IMR-90 (cell line): Measurements from ENCODE around the gene NUBP2. TPM values are rescaled to one million over a fixed set of nuclear protein-coding genes. Genes with fewer than 3 reads are reported as not detected.

Experiments used
- ATAC-seq: fragments of 200-7000 bp; cut with Tn5 transposase; 2 replicates; pipeline ENCODE4 v1.9.1; 2020; ENCODE audit warnings: low read depth, mild to moderate bottlenecking, moderate library complexity
- BruUV-seq: library from RNA; stranded (reverse); fragments of 400-500 nt; replicated peaks from 2 replicates; lab custom pipeline; 2021; lab: Mats Ljungman, UMichigan
- CTCF ChIA-PET: fragments of 300-600 bp; formaldehyde crosslinking; extraction: SDS; loops from one replicate; lab custom pipeline; 2021; ENCODE audit warnings: antibody characterized with exemption; lab: Yijun Ruan, JAX
- POLR2A ChIA-PET: fragments of 300-600 bp; sonication (Branson Sonifier 250); formaldehyde crosslinking; loops from one replicate; lab custom pipeline; 2022; ENCODE audit warnings: antibody characterized with exemption; ENCODE audit not compliant: unreplicated experiment; lab: Charles Lee
- DNase-seq: peaks from one replicate; pipeline ENCODE4 v3.0.0; 2013
- H2AFZ ChIP-seq: replicated peaks from 2 replicates; pipeline ENCODE3; 2013; ENCODE audit warnings: low read length, mild to moderate bottlenecking; ENCODE audit not compliant: poor library complexity
- H2AK5ac ChIP-seq: 2 replicates; pipeline ENCODE4 v1.6.1; 2013; ENCODE audit warnings: low read depth, low read length, inconsistent platforms
- H2AK9ac ChIP-seq: replicated peaks from 2 replicates; pipeline ENCODE3; 2013; ENCODE audit warnings: mild to moderate bottlenecking, low read depth, low read length, moderate library complexity; ENCODE audit not compliant: poor library complexity
- H2BK120ac ChIP-seq: 2 replicates; pipeline ENCODE4 v1.6.1; 2013; ENCODE audit warnings: low read depth, low read length, inconsistent platforms
- H2BK15ac ChIP-seq: 3 replicates; pipeline ENCODE4 v1.6.1; 2013; ENCODE audit warnings: low read depth, low read length, inconsistent platforms
- H2BK20ac ChIP-seq: 2 replicates; pipeline ENCODE4 v1.6.1; 2013; ENCODE audit warnings: low read depth, mild to moderate bottlenecking, inconsistent platforms, low read length, moderate library complexity
- H2BK5ac ChIP-seq: 2 replicates; pipeline ENCODE4 v1.6.1; 2013; ENCODE audit warnings: mild to moderate bottlenecking, low read depth, low read length, inconsistent platforms; ENCODE audit not compliant: poor library complexity, severe bottlenecking
- H3K14ac ChIP-seq: replicated peaks from 2 replicates; pipeline ENCODE4 v1.6.1; 2013; ENCODE audit warnings: low read depth, low read length, inconsistent platforms
- H3K18ac ChIP-seq: 2 replicates; pipeline ENCODE4 v1.6.1; 2013; ENCODE audit warnings: low read depth, low read length, control low read depth
- H3K23ac ChIP-seq: 2 replicates; pipeline ENCODE4 v1.6.1; 2013; ENCODE audit warnings: low read depth, low read length, inconsistent platforms
- H3K27ac ChIP-seq: 2 replicates; pipeline ENCODE4 v1.5.1; 2013; ENCODE audit warnings: mild to moderate bottlenecking, control low read depth, low read length; ENCODE audit not compliant: insufficient read depth
- H3K27me3 ChIP-seq: 2 replicates; pipeline ENCODE4 v1.6.1; 2013; ENCODE audit warnings: low read length; ENCODE audit not compliant: control insufficient read depth, insufficient read depth
- H3K36me3 ChIP-seq: 2 replicates; pipeline ENCODE4 v1.6.1; 2013; ENCODE audit warnings: low read length, mixed read lengths; ENCODE audit not compliant: control insufficient read depth, insufficient read depth
- H3K4ac ChIP-seq: 2 replicates; pipeline ENCODE4 v1.6.1; 2013; ENCODE audit warnings: low read depth, low read length, inconsistent platforms
- H3K4me1 ChIP-seq: 2 replicates; pipeline ENCODE4 v1.6.1; 2013; ENCODE audit warnings: low read length, mixed read lengths; ENCODE audit not compliant: control insufficient read depth, insufficient read depth
- H3K4me2 ChIP-seq: 2 replicates; pipeline ENCODE4 v1.6.1; 2013; ENCODE audit warnings: low read depth, mild to moderate bottlenecking, control low read depth, low read length, moderate library complexity
- H3K4me3 ChIP-seq: 2 replicates; pipeline ENCODE4 v1.5.1; 2013; ENCODE audit warnings: low read depth, mild to moderate bottlenecking, control low read depth, low read length, moderate library complexity; ENCODE audit not compliant: insufficient read depth
- H3K56ac ChIP-seq: 2 replicates; pipeline ENCODE4 v1.6.1; 2013; ENCODE audit warnings: low read length, inconsistent platforms; ENCODE audit not compliant: insufficient read depth; ENCODE audit errors: extremely low read depth
- H3K79me1 ChIP-seq, 2 experiments: 2 replicates each; pipeline ENCODE4 v1.6.1; 2013; ENCODE audit warnings: low read length in 2 of 2, inconsistent platforms in 1 of 2, low read depth in 1 of 2
- H3K9ac ChIP-seq: 2 replicates; pipeline ENCODE4 v1.6.1; 2013; ENCODE audit warnings: low read depth, low read length, control low read depth
- H3K9me1 ChIP-seq: 2 replicates; pipeline ENCODE4 v1.6.1; 2013; ENCODE audit warnings: low read length, inconsistent platforms; ENCODE audit not compliant: insufficient read depth
- H3K9me3 ChIP-seq: 2 replicates; pipeline ENCODE4 v1.6.1; 2013; ENCODE audit warnings: low read length; ENCODE audit not compliant: control insufficient read depth, insufficient read depth
- H4K20me1 ChIP-seq: 2 replicates; pipeline ENCODE4 v1.6.1; 2013; ENCODE audit warnings: low read length, inconsistent platforms; ENCODE audit not compliant: insufficient read depth
- H4K5ac ChIP-seq: 2 replicates; pipeline ENCODE4 v1.6.1; 2013; ENCODE audit warnings: mild to moderate bottlenecking, low read depth, low read length, control low read depth
- H4K8ac ChIP-seq, 2 experiments: 2 replicates each; pipeline ENCODE4 v1.6.1; 2013; ENCODE audit warnings: low read depth in 2 of 2, low read length in 2 of 2, control low read depth in 1 of 2, inconsistent platforms in 1 of 2
- H4K91ac ChIP-seq: 2 replicates; pipeline ENCODE4 v1.6.1; 2013; ENCODE audit warnings: low read depth, low read length, inconsistent platforms; ENCODE audit not compliant: insufficient read depth
- BHLHE40 ChIP-seq: fragments of 150-350 bp; IDR thresholded peaks from 2 replicates; pipeline ENCODE4 v1.6.1; 2016; ENCODE audit warnings: mild to moderate bottlenecking, low read depth, low read length
- CEBPB ChIP-seq: IDR thresholded peaks from 2 replicates; pipeline ENCODE4 v1.6.1; 2012; ENCODE audit warnings: low read depth, low read length, improper control_type of control experiment
- CHD1 ChIP-seq: IDR thresholded peaks from 2 replicates; pipeline ENCODE4 v1.6.1; 2012; ENCODE audit warnings: low read depth, low read length, improper control_type of control experiment
- ELK1 ChIP-seq: fragments of 150-350 bp; IDR thresholded peaks from 2 replicates; pipeline ENCODE4 v1.6.1; 2016; ENCODE audit warnings: low read depth, mild to moderate bottlenecking, low read length, moderate library complexity, borderline replicate concordance
- FOS ChIP-seq: fragments of 150-350 bp; IDR thresholded peaks from 2 replicates; pipeline ENCODE4 v1.6.1; 2016; ENCODE audit warnings: low read depth, low read length
- MAFK ChIP-seq: IDR thresholded peaks from 2 replicates; pipeline ENCODE4 v1.6.1; 2012; ENCODE audit warnings: low read depth, low read length, improper control_type of control experiment
- MAZ ChIP-seq: IDR thresholded peaks from 2 replicates; pipeline ENCODE4 v1.6.1; 2012; ENCODE audit warnings: low read depth, mild to moderate bottlenecking, low read length, improper control_type of control experiment, moderate library complexity, borderline replicate concordance
- MXI1 ChIP-seq: IDR thresholded peaks from 2 replicates; pipeline ENCODE4 v1.6.1; 2012; ENCODE audit warnings: low read depth, mild to moderate bottlenecking, low read length, moderate library complexity, borderline replicate concordance
- NFE2L2 ChIP-seq: fragments of 150-350 bp; IDR thresholded peaks from 2 replicates; pipeline ENCODE4 v1.6.1; 2016; ENCODE audit warnings: low read depth, mild to moderate bottlenecking, low read length
- POLR2A ChIP-seq: IDR thresholded peaks from 2 replicates; pipeline ENCODE4 v1.6.1; 2012; ENCODE audit warnings: mild to moderate bottlenecking, low read depth, low read length
- RAD21 ChIP-seq: IDR thresholded peaks from 2 replicates; pipeline ENCODE4 v1.6.1; 2012; ENCODE audit warnings: low read length, improper control_type of control experiment
- RCOR1 ChIP-seq: IDR thresholded peaks from 2 replicates; pipeline ENCODE4 v1.6.1; 2012; ENCODE audit warnings: mild to moderate bottlenecking, low read length, improper control_type of control experiment; ENCODE audit not compliant: insufficient replicate concordance
- RFX5 ChIP-seq: IDR thresholded peaks from 2 replicates; pipeline ENCODE4 v1.8.0; 2012; ENCODE audit warnings: low read depth, mild to moderate bottlenecking, low read length, moderate library complexity
- SMC3 ChIP-seq: fragments of 150-350 bp; IDR thresholded peaks from 2 replicates; pipeline ENCODE4 v1.6.1; 2016; ENCODE audit warnings: low read depth, mild to moderate bottlenecking, antibody characterized with exemption, low read length, moderate library complexity
- USF2 ChIP-seq: fragments of 150-350 bp; IDR thresholded peaks from 2 replicates; pipeline ENCODE4 v1.6.1; 2017; ENCODE audit warnings: mild to moderate bottlenecking, antibody characterized with exemption, low read length, low read depth
- WGBS, 2 experiments: methylation state at CpG; one replicate each; pipeline versions ENCODE4 v1.1.5 to v1.1.7; 2013; ENCODE audit warnings: missing lambda C conversion rate in 2 of 2; ENCODE audit not compliant: insufficient read length in 1 of 2; ENCODE audit errors: extremely low coverage in 2 of 2; 5-methylcytosine and 5-hydroxymethylcytosine counted together
- dilution Hi-C: fragments of 300-500 bp; cut with HindIII; formaldehyde crosslinking; loops from one replicate; pipeline ENCODE4 v1.14.3; 2018; ENCODE audit warnings: low sequenced_read_pairs; ENCODE audit not compliant: unreplicated experiment
- in situ Hi-C: fragments of 300-500 bp; cut with MboI; formaldehyde crosslinking; loops from 3 replicates; pipeline ENCODE4 v1.14.3; 2019; ENCODE audit warnings: low sequenced_read_pairs, inconsistent platforms, mixed read lengths
- intact Hi-C: fragments of 100-400 bp; cut with micrococcal nuclease; formaldehyde crosslinking; loops from 2 replicates; pipeline ENCODE4 v1.10.0; 2022
- polyA plus RNA-seq, 3 experiments: library from polyadenylated mRNA; depleted of rRNA; stranded (reverse); fragments of >200 nt; gene quantifications; 2 replicates each; pipeline ENCODE4 v1.2.3, GENCODE V29; 2012; ENCODE audit warnings: low replicate concordance in 1 of 3
- total RNA-seq: library from RNA; depleted of rRNA; stranded (reverse); fragments of >200 nt; gene quantifications from 2 replicates; pipeline ENCODE4 v1.2.3, GENCODE V29; 2012

NUBP2 gene
- total and polyA plus RNA-seq, 2 of the 4 experiments (the other 2 are of a cell fraction), result 62.6 to 131 TPM

DNA sequence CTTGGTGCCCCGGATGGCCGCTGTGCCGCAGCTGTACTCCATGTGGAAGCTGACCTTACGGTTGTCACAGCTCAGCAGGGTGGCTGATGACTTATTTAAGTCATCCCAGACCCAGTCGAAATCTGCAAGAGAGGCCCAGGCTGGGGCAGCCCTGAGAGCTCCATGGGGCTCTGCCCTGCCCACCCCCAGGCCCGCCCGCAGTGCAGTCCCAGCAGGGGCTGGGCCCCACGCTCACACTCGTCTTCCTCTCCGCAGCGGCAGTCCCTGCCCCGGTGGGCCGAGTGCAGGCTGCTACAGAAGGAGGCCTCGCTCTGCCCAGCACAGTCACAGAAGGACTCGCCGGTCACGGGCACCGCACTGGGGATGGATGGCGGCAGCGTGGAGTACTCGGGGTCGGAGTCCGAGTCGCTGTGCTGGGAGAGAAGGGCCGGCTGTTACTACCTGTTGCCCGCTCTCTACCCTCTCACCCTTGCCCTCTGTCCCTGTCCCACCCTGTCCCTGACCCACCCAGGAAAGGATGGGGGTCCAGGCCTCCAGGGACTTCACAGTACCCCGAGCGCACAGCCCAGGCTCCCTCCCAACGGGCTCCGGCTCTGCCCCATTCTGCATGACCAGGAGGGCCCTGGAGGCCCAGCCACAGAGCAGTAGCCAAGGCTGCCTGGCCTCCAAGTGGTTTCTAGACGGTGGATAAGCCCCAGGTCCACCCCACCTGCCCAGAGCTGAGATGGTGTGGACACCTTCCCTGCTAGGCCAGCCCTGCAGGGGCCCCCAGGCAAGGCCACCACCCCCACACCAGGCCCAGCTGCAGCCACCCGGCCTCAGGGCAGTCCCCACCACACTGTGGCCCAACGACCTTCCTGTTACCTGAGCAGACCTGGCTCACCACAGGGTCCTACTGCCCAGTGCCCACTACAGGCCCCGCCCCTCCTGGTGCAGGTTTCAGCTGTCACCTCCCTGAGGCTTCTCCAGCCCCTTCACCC is 4.3 kb upstream of the NUBP2 start:
- POLR2A ChIA-PET, result no interaction called here
- Histone ChIP-seq H4K91ac (no peak overlapping the region), H3K9me3 (no peaks in the 10 kb centered on the region), H3K56ac (no peak overlapping the region), H3K4me2 (no peak overlapping the region), H2AK9ac (peak overlapping the region; percentile 52), H3K23ac (no peak overlapping the region), H2BK120ac (no peak overlapping the region), H2BK15ac (no peak overlapping the region), H2BK20ac (no peak overlapping the region), H3K18ac (no peak overlapping the region), H2AFZ (peak overlapping the region; percentile 52), H3K4me1 (peaks cover 11% of the 10 kb centered on the region), H2AK5ac (no peak overlapping the region), H3K4ac (no peak overlapping the region), H4K8ac (no peak overlapping the region), H3K9me1 (peaks cover 7% of the 10 kb centered on the region; the same call in 1 of the 2 replicates), H3K9ac (no peak overlapping the region), H3K79me1 (peaks cover 9 to 61% of the 10 kb centered on the region in 2 experiments), H3K4me3 (no peak overlapping the region), H4K5ac (no peak overlapping the region), H3K36me3 (peaks cover 31% of the 10 kb centered on the region), H3K14ac (no peak overlapping the region), H3K27me3 (no peaks in the 10 kb centered on the region), H3K27ac (no peak overlapping the region), H4K20me1 (peaks cover 16% of the 10 kb centered on the region), H2BK5ac (no peak overlapping the region)
- CTCF ChIA-PET, result no interaction called here
- intact Hi-C loops (no loop called here), in situ Hi-C loops (no loop called here), dilution Hi-C loops (no loop called here)
- DNase-seq (no peak), ATAC-seq (no peak)
- no TSS peak for BruUV-seq
- WGBS, 2 experiments, result 84% methylated on average over 12 of the region's 34 CpGs; no CpG with 5 or more reads in 1 of the 2 experiments
- no peak for TF ChIP-seq POLR2A
- no peak for TF ChIP-seq CEBPB
- TF ChIP-seq USF2, result no peak
- TF ChIP-seq RAD21, result no peak
- no peak for TF ChIP-seq ELK1
- TF ChIP-seq RFX5, result no peak
- TF ChIP-seq MAFK, result no peak
- no peak for TF ChIP-seq RCOR1
- TF ChIP-seq BHLHE40, result no peak
- TF ChIP-seq MAZ, result no peak
- no peak for TF ChIP-seq FOS
- no peak for TF ChIP-seq CHD1
- no peak for TF ChIP-seq SMC3
- no peak for TF ChIP-seq MXI1
- no peak for TF ChIP-seq NFE2L2
